Thyroid gland (tissue), 4 donors: ENCODE data around the gene GALNT3.

Experiments used
- POLR2A ChIP-seq, 2 donors: fragments of 450-650 bp; IDR thresholded peaks; one replicate each; pipeline ENCODE4 v1.6.1; 2017; ENCODE audit warnings: antibody characterized with exemption in 2 of 2, mild to moderate bottlenecking in 2 of 2, moderate library complexity in 1 of 2
- TF ChIP-seq, protein P1 (sequence below), 6 experiments: fragments of 200-600 bp in 3 of 6; fragments of 450-650 bp in 3 of 6; sonication (generic) in 3 of 6; IDR thresholded peaks; one replicate each; pipeline ENCODE4 v1.5.1; 2016 to 2019; ENCODE audit warnings: antibody characterized with exemption in 6 of 6, mild to moderate bottlenecking in 2 of 6, inconsistent platforms in 1 of 6, moderate library complexity in 1 of 6

GRCh38 chr2:165796819-165797530, 2.9 kb upstream of the GALNT3 start:
- TF ChIP-seq, protein P1, sequence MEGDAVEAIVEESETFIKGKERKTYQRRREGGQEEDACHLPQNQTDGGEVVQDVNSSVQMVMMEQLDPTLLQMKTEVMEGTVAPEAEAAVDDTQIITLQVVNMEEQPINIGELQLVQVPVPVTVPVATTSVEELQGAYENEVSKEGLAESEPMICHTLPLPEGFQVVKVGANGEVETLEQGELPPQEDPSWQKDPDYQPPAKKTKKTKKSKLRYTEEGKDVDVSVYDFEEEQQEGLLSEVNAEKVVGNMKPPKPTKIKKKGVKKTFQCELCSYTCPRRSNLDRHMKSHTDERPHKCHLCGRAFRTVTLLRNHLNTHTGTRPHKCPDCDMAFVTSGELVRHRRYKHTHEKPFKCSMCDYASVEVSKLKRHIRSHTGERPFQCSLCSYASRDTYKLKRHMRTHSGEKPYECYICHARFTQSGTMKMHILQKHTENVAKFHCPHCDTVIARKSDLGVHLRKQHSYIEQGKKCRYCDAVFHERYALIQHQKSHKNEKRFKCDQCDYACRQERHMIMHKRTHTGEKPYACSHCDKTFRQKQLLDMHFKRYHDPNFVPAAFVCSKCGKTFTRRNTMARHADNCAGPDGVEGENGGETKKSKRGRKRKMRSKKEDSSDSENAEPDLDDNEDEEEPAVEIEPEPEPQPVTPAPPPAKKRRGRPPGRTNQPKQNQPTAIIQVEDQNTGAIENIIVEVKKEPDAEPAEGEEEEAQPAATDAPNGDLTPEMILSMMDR (IDR thresholded peaks at IDR 0.05): no peak
- no peak for TF ChIP-seq POLR2A (IDR thresholded peaks at IDR 0.05)
